Endothelial cell (in vitro differentiated cells): ENCODE results near the gene MRPL47. TPM values are rescaled to one million over a fixed set of nuclear protein-coding genes. Genes with fewer than 3 reads are reported as not detected.

Experiments used
- DNase-seq: peaks from one replicate; pipeline ENCODE4 v3.0.0; 2021; ENCODE audit warnings: low spot score
- H3K27ac Mint-ChIP-seq: one replicate; pipeline ENCODE4 v1.8.0; 2021; ENCODE audit warnings: mixed read lengths, inconsistent platforms; ENCODE audit not compliant: unreplicated experiment
- H3K27me3 Mint-ChIP-seq: one replicate; pipeline ENCODE4 v1.8.0; 2021; ENCODE audit warnings: mild to moderate bottlenecking, moderate library complexity, mixed read lengths, inconsistent platforms; ENCODE audit not compliant: unreplicated experiment
- H3K36me3 Mint-ChIP-seq: one replicate; pipeline ENCODE4 v1.8.0; 2021; ENCODE audit warnings: mild to moderate bottlenecking, low read depth, mixed read lengths, inconsistent platforms; ENCODE audit not compliant: unreplicated experiment
- H3K4me1 Mint-ChIP-seq: one replicate; pipeline ENCODE4 v1.8.0; 2021; ENCODE audit warnings: mild to moderate bottlenecking, mixed read lengths, inconsistent platforms; ENCODE audit not compliant: unreplicated experiment
- H3K4me3 Mint-ChIP-seq: one replicate; pipeline ENCODE4 v1.8.0; 2021; ENCODE audit warnings: mild to moderate bottlenecking, mixed read lengths, inconsistent platforms; ENCODE audit not compliant: unreplicated experiment
- H3K9me3 Mint-ChIP-seq: one replicate; pipeline ENCODE4 v1.8.0; 2021; ENCODE audit warnings: mixed read lengths, inconsistent platforms; ENCODE audit not compliant: unreplicated experiment
- CTCF ChIP-seq: fragments of 200-600 bp; sonication (generic); IDR thresholded peaks from one replicate; pipeline ENCODE4 v1.5.0; 2021; ENCODE audit warnings: antibody characterized with exemption; ENCODE audit not compliant: unreplicated experiment
- total RNA-seq: library from RNA; stranded (reverse); fragmentation: NEBNext Ultra II Directional; extraction: Animal tissue kit (Norgen Biotek cat#: 25700); gene quantifications from one replicate; pipeline ENCODE4 v1.2.1, GENCODE V29; 2021; ENCODE audit not compliant: unreplicated experiment

The MRPL47 gene
- total RNA-seq, 1 donor from 2014 or later: 39.0 TPM

- peaks cover 12% of the 10 kb centered on the region for H3K36me3 Mint-ChIP-seq
- H3K4me1 Mint-ChIP-seq: peaks cover 5% of the 10 kb centered on the region
- H3K4me3 Mint-ChIP-seq: no peak overlapping the region
- H3K27ac Mint-ChIP-seq: no peak overlapping the region
- TF ChIP-seq CTCF: no peak
- DNase-seq: no peak
- H3K27me3 Mint-ChIP-seq: peaks cover 4% of the 10 kb centered on the region
- no peaks in the 10 kb centered on the region for H3K9me3 Mint-ChIP-seq
These were observed 4.9 kb downstream of the MRPL47 start for GRCh38 chr3:179599531-179599930.

- no peaks in the 10 kb centered on the region for H3K4me1 Mint-ChIP-seq
- peaks cover 15% of the 10 kb centered on the region for H3K36me3 Mint-ChIP-seq
- no peaks in the 10 kb centered on the region for H3K9me3 Mint-ChIP-seq
- H3K27ac Mint-ChIP-seq: no peak overlapping the region
- H3K27me3 Mint-ChIP-seq: no peaks in the 10 kb centered on the region
- no peak for TF ChIP-seq CTCF
- DNase-seq: no peak
- H3K4me3 Mint-ChIP-seq: no peak overlapping the region
These were observed 13.1 kb downstream of the MRPL47 start for GRCh38 chr3:179591313-179591712.

- TF ChIP-seq CTCF: no peak
- no peak for DNase-seq
- Mint-ChIP-seq H3K27ac (no peak overlapping the region), H3K4me3 (no peak overlapping the region), H3K9me3 (no peaks in the 10 kb centered on the region), H3K27me3 (no peaks in the 10 kb centered on the region), H3K36me3 (peaks cover 21% of the 10 kb centered on the region), H3K4me1 (no peaks in the 10 kb centered on the region)
These were observed 13.8 kb downstream of the MRPL47 start for GRCh38 chr3:179590669-179591068.

GRCh38 chr3:179589143-179589542 lies 15.3 kb downstream of the MRPL47 start:
- H3K4me3 Mint-ChIP-seq: no peak overlapping the region
- TF ChIP-seq CTCF: no peak
- H3K9me3 Mint-ChIP-seq: no peaks in the 10 kb centered on the region
- H3K27ac Mint-ChIP-seq: peak overlapping the region; percentile 0
- no peak for DNase-seq
- H3K4me1 Mint-ChIP-seq: no peaks in the 10 kb centered on the region
- H3K36me3 Mint-ChIP-seq: peaks cover 22% of the 10 kb centered on the region
- no peaks in the 10 kb centered on the region for H3K27me3 Mint-ChIP-seq

- H3K27ac Mint-ChIP-seq: no peak overlapping the region
- no peak for TF ChIP-seq CTCF
- no peaks in the 10 kb centered on the region for H3K9me3 Mint-ChIP-seq
- H3K27me3 Mint-ChIP-seq: peaks cover 2% of the 10 kb centered on the region
- DNase-seq: no peak
- peaks cover 19% of the 10 kb centered on the region for H3K36me3 Mint-ChIP-seq
- no peak overlapping the region for H3K4me3 Mint-ChIP-seq
- H3K4me1 Mint-ChIP-seq: no peaks in the 10 kb centered on the region
These were observed 23.4 kb downstream of the MRPL47 start for GRCh38 chr3:179580992-179581391.
